Body of pancreas (tissue), 4 donors: ENCODE measurements around the gene KIRREL3. TPM values are rescaled to one million over a fixed set of nuclear protein-coding genes. Genes with fewer than 3 reads are reported as not detected.

ENCODE experiments used
- ATAC-seq: fragments of 150-250 bp; one replicate; pipeline ENCODE4 v1.9.1; 2016
- DNase-seq, 4 donors: peaks; one replicate each; pipeline ENCODE4 v3.0.0-alpha.2; 2019
- H3K27ac ChIP-seq, 4 donors: fragments of 200-600 bp; sonication (generic); 1 replicate in 3 of 4; 2 replicates in 1 of 4; pipeline versions ENCODE4 v1.5.1 to v1.6.1; 2016 to 2019; ENCODE audit warnings: mild to moderate bottlenecking in 1 of 4, mixed read lengths in 1 of 4, moderate library complexity in 1 of 4
- H3K27me3 ChIP-seq, 2 donors: fragments of 200-600 bp; sonication (generic); one replicate each; pipeline ENCODE4 v1.6.0; 2016; ENCODE audit warnings: mild to moderate bottlenecking in 1 of 2
- H3K36me3 ChIP-seq, 2 donors: fragments of 200-600 bp; sonication (generic); replicated peaks in 1 of 2; 2 replicates each; pipeline ENCODE4 v1.5.1; 2016; ENCODE audit warnings: low read depth in 2 of 2; ENCODE audit not compliant: insufficient read depth in 1 of 2
- H3K4me1 ChIP-seq: fragments of 200-600 bp; sonication (generic); one replicate; pipeline ENCODE4 v1.6.0; 2016
- H3K4me3 ChIP-seq, 2 donors: fragments of 200-600 bp; sonication (generic); 1 replicate in 1 of 2; 2 replicates in 1 of 2; pipeline ENCODE4 v1.5.1; 2016 to 2019
- H3K9me3 ChIP-seq, 3 donors: fragments of 200-600 bp; sonication (generic); 1 replicate in 2 of 3; 2 replicates in 1 of 3; pipeline ENCODE4 v1.5.1; 2016
- CTCF ChIP-seq, 7 experiments: fragments of 450-650 bp in 4 of 7; fragments of 200-600 bp in 3 of 7; sonication (generic) in 3 of 7; IDR thresholded peaks; one replicate each; pipeline ENCODE4 v1.5.1; 2016 to 2019; ENCODE audit warnings: antibody characterized with exemption in 7 of 7
- POLR2A ChIP-seq, 3 donors: fragments of 450-650 bp; IDR thresholded peaks; one replicate each; pipeline ENCODE4 v1.6.1; 2016; ENCODE audit warnings: antibody characterized with exemption in 3 of 3, mild to moderate bottlenecking in 2 of 3
- WGBS, 2 donors: methylation state at CpG; one replicate each; pipeline ENCODE4 v1.1.5; 2017; 5-methylcytosine and 5-hydroxymethylcytosine counted together
- intact Hi-C: fragments of 100-400 bp; cut with DNase I; formaldehyde crosslinking; loops from one replicate; pipeline ENCODE4 v1.15.1; 2023
- total RNA-seq, 2 donors: library from RNA; depleted of rRNA; stranded (reverse); fragments of >200 nt; gene quantifications; one replicate each; pipeline ENCODE4 v1.1.0, GENCODE V29; 2016

The KIRREL3 gene
- total RNA-seq, 2 donors from 2014 or later = 0.26 TPM; not detected in 1

- no peak for TF ChIP-seq POLR2A (IDR thresholded peaks at IDR 0.05)
- TF ChIP-seq CTCF (IDR thresholded peaks at IDR 0.05) = no peak
- intact Hi-C loops = no loop called here
- ATAC-seq = no peak
- Histone ChIP-seq H3K36me3 (no peaks in the 10 kb centered on the region), H3K4me1 (no peaks in the 10 kb centered on the region), H3K9me3 (no peaks in the 10 kb centered on the region), H3K4me3 (no peak overlapping the region), H3K27ac (no peak overlapping the region), H3K27me3 (peaks cover 0 to 4% of the 10 kb centered on the region in 2 donors)
- no peak for DNase-seq
- 65 to 67% methylated on average over 6 to 12 of the region's 12 CpGs for WGBS, 2 donors
Observed at GRCh38 chr11:126736682-126737572, 263.6 kb downstream of the KIRREL3 start.

GRCh38 chr11:126734752-126735151 lies 265.8 kb downstream of the KIRREL3 start:
- Histone ChIP-seq H3K27ac (no peak overlapping the region), H3K4me1 (no peaks in the 10 kb centered on the region), H3K27me3 (no peaks in the 10 kb centered on the region), H3K9me3 (no peaks in the 10 kb centered on the region), H3K36me3 (no peaks in the 10 kb centered on the region), H3K4me3 (no peak overlapping the region)
- ATAC-seq = no peak
- intact Hi-C loops = no loop called here
- WGBS, 2 donors = 67 to 69% methylated on average over 7 of the region's 7 CpGs
- DNase-seq = no peak
- TF ChIP-seq CTCF (IDR thresholded peaks at IDR 0.05) = no peak
- TF ChIP-seq POLR2A (IDR thresholded peaks at IDR 0.05) = no peak

GRCh38 chr11:126733685-126734084 lies 266.9 kb downstream of the KIRREL3 start:
- TF ChIP-seq POLR2A (IDR thresholded peaks at IDR 0.05) (no peak), CTCF (IDR thresholded peaks at IDR 0.05) (no peak)
- Histone ChIP-seq H3K9me3 (no peaks in the 10 kb centered on the region), H3K27me3 (no peaks in the 10 kb centered on the region), H3K4me3 (no peak overlapping the region), H3K4me1 (no peaks in the 10 kb centered on the region), H3K36me3 (no peaks in the 10 kb centered on the region), H3K27ac (no peak overlapping the region)
- ATAC-seq (no peak), DNase-seq (no peak)
- intact Hi-C loops = no loop called here
- WGBS, 2 donors = 46 to 61% methylated on average over 2 of the region's 2 CpGs

- Histone ChIP-seq H3K4me1 (no peaks in the 10 kb centered on the region), H3K27me3 (no peaks in the 10 kb centered on the region), H3K9me3 (no peaks in the 10 kb centered on the region), H3K4me3 (no peak overlapping the region), H3K36me3 (no peaks in the 10 kb centered on the region), H3K27ac (no peak overlapping the region)
- intact Hi-C loops = no loop called here
- TF ChIP-seq POLR2A (IDR thresholded peaks at IDR 0.05) (no peak), CTCF (IDR thresholded peaks at IDR 0.05) (no peak)
- no peak for DNase-seq
- no peak for ATAC-seq
- 44 to 54% methylated on average over 4 of the region's 4 CpGs for WGBS, 2 donors
Observed at GRCh38 chr11:126732981-126733380, 267.6 kb downstream of the KIRREL3 start.
